GM12874 (cell line): ENCODE results near the gene CLK1.

Source experiments
- TF ChIP-seq, protein P1 (sequence below): IDR thresholded peaks from 2 replicates; pipeline ENCODE4 v1.5.1; 2011; ENCODE audit warnings: low read depth, mild to moderate bottlenecking, control low read depth, low read length, moderate library complexity; ENCODE audit not compliant: insufficient read depth

The CLK1 gene

GRCh38 chr2:200850512-200851256, 13.8 kb downstream of the CLK1 start:
- TF ChIP-seq, protein P1, sequence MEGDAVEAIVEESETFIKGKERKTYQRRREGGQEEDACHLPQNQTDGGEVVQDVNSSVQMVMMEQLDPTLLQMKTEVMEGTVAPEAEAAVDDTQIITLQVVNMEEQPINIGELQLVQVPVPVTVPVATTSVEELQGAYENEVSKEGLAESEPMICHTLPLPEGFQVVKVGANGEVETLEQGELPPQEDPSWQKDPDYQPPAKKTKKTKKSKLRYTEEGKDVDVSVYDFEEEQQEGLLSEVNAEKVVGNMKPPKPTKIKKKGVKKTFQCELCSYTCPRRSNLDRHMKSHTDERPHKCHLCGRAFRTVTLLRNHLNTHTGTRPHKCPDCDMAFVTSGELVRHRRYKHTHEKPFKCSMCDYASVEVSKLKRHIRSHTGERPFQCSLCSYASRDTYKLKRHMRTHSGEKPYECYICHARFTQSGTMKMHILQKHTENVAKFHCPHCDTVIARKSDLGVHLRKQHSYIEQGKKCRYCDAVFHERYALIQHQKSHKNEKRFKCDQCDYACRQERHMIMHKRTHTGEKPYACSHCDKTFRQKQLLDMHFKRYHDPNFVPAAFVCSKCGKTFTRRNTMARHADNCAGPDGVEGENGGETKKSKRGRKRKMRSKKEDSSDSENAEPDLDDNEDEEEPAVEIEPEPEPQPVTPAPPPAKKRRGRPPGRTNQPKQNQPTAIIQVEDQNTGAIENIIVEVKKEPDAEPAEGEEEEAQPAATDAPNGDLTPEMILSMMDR, result no peak

DNA sequence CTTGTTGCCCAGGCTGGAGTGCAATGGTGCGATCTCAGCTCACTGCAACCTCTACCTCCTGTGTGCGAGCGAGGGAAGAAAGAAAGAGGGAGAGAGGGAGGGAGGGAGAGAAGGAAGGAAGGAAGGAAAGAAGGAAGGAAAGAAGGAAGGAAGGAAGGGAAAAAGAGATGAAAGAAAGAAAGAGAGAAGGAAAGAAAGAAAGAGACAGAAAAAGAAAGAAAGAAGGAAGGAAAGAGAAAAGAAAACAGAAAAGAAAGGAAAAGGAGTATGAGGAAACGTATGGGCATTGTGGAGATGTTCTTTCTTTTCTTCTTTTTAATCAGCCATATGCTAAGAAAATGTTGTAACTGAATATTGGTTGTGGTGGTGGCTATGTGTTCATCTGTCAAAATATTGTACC, 16.5 kb downstream of the CLK1 start:
- TF ChIP-seq, protein P1, result no peak

DNA sequence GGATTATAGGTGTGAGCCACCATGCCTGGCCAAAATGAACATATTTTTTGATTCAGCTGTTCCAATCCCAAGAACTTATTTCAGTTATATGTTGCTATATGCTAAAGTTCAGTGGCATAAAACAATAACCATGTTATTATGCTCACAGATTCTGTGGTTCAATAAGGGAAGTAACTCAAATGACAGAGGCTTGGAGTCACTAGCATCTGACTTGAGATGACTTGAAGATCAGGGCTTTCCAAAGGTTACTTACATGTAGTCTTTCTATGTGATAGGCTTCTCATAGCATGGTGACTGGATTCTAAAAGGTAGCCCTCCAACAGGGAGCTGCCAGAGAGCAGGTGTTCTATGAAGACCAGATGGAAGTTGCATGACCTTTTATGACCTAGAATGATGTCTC, 17.2 kb downstream of the CLK1 start:
- TF ChIP-seq, protein P1, result no peak

DNA sequence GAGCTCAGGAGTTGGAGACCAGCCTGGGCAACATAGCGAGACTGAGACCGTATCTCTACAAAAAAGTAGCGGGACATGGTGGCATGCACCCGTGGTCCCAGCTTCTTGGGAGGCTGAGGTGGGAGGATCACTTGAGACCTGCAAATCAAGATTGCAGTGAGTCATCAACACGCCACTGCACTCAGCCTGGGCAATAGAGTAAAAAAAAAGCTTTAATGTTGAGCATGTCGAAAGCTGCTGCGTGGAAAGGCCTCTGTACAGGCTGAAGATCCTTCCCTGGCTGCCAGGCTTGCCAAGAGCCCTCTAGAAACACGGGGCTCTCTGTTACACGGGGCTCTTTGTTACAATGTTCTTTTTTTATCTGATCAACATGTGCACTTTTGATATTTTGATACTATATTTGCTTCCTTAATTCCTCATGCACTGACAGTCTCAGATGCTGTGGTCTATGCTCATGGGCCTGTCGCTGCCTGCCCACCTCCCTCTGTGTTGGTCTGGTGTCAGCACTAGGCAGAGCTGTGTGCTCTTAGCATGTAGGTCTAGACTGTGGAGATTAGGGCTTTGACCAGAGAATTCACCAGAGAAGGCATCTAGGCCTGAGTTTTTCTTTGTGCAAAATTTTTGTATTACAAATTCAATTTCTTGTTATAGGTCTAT, 18.7 kb downstream of the CLK1 start:
- TF ChIP-seq, protein P1, result no peak

DNA sequence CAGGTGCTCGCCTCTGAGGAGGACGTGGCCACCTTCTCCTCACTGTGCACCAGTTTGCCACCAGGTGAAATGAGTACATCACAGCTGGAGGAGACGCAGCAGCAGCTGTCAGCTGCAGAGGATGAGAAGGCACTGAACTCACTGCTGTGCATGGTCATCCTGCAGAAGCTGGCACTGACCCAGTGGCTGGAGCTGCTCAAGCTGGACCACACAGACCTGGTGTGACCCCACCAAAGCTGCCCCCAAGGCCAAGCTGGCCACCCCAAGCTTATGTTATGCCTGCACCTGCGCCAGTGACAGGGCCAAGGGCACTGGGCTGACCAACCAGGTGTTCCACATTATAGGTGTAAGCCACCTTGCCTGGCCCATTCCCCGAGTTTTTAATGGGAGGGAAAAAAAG, 19.3 kb downstream of the CLK1 start:
- TF ChIP-seq, protein P1, result no peak

DNA sequence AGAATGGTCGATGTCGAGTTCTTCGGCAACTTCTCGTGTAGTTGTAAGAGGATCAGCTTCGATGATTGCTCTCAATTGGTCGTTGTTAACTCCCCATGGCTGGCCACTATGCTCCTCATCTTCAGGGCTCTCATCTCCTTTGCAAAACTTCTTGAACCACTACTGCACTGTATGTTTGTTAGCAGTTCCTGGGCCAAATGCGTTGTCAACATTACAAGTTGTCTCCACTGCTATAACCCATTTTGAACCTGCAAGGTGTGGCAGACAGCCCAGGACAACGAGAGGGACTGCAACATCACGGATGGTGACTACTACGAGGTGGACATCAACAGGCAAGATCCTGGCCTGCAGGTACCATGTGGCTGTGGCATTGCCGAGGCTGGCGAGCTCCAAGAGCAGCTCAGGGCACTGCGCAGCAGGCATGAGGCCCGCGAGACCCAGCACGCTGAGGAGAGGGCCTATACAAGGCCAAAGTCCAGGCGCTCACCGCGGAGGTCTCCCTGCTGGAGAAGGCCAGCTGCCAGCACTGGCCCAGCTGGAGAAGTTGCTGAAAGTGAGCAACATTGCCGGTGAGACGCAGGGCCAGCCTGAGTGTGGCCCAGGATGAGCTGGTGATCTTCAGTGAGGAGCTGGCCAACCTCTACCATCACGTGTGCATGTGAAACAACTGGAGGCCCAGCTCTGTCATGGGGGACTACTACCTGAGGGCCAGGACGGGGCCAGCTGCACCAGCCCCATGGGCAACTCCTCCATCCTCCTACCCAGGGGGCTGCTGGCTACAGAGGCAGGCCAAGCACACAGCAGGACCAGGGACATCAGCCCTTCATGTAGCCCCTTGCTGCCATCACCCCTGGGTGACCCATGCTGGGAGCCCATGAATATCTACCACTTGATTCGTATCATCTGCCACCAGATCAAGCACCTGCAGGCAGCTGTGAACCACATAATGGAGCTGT, 20.2 kb downstream of the CLK1 start:
- TF ChIP-seq, protein P1, result no peak

GRCh38 chr2:200839513-200839912, 24.9 kb downstream of the CLK1 start:
- TF ChIP-seq, protein P1, result no peak
